Mesenteric fat pad (tissue), 1 donor: Measurements from ENCODE around the gene GGT7. TPM values are rescaled to one million over a fixed set of nuclear protein-coding genes. Genes with fewer than 3 reads are reported as not detected.
"Not testable (repeated sequence)": the region's sequence is repeated elsewhere in the genome, so short reads cannot be mapped to it uniquely, and the experiment has no call there.

Experiments used
- DNase-seq: peaks from one replicate; pipeline ENCODE4 v3.0.0-alpha.2; 2020; ENCODE audit warnings: low spot score
- total RNA-seq: library from RNA; stranded (reverse); fragmentation: NEBNext Ultra II Directional; extraction: Animal tissue kit (Norgen Biotek cat#: 25700); gene quantifications from one replicate; pipeline ENCODE4 v1.2.1, GENCODE V29; 2021
- donor health status: DM: yes; HTN: yes; CAD: no.

Gene GGT7
- total RNA-seq, 1 donor from 2014 or later, result 15.6 TPM

- peak; percentile 71 for DNase-seq
These were observed 22.9 kb downstream of the GGT7 start for GRCh38 chr20:34849778-34850177.

GRCh38 chr20:34848597-34848996 lies 24.1 kb downstream of the GGT7 start:
- DNase-seq, result no peak

GRCh38 chr20:34843421-34843820 lies 29.2 kb downstream of the GGT7 start:
- DNase-seq, result no peak

- DNase-seq, result no peak
These were observed 30.5 kb downstream of the GGT7 start for GRCh38 chr20:34842143-34842542.

GRCh38 chr20:34834459-34834893 lies 38.2 kb downstream of the GGT7 start:
- DNase-seq, result no peak

- no peak for DNase-seq
These were observed 40.7 kb downstream of the GGT7 start for GRCh38 chr20:34831936-34832335.

GRCh38 chr20:34829191-34829590 lies 43.5 kb downstream of the GGT7 start:
- DNase-seq, result no peak

GRCh38 chr20:34825530-34826362 lies 46.9 kb downstream of the GGT7 start, which contains the start of gene NCOA6:
NCOA6 (minus strand) TSS chr20:34825651; CDS start chr20:34782355, 43,296 bp downstream.
- DNase-seq, result peak; percentile 95

- DNase-seq, result no peak
These were observed 47.7 kb downstream of the GGT7 start for GRCh38 chr20:34824806-34825529.

GRCh38 chr20:34824452-34824805 lies 48.2 kb downstream of the GGT7 start:
- no peak for DNase-seq

GRCh38 chr20:34824026-34824425 lies 48.6 kb downstream of the GGT7 start:
- no peak for DNase-seq

- DNase-seq, result no peak
These were observed 51.7 kb downstream of the GGT7 start for GRCh38 chr20:34820805-34821578.

- DNase-seq, result no peak
These were observed 54.9 kb downstream of the GGT7 start for GRCh38 chr20:34817801-34818200.

- DNase-seq, result no peak
These were observed 55.6 kb downstream of the GGT7 start for GRCh38 chr20:34817072-34817471.

GRCh38 chr20:34815636-34816035 lies 57.0 kb downstream of the GGT7 start:
- DNase-seq, result no peak

- no peak for DNase-seq
These were observed 64.1 kb downstream of the GGT7 start for GRCh38 chr20:34808583-34808982.

- DNase-seq, result not testable (repeated sequence)
These were observed 64.7 kb downstream of the GGT7 start for GRCh38 chr20:34807944-34808465.

GRCh38 chr20:34806255-34806654 lies 66.4 kb downstream of the GGT7 start:
- DNase-seq, result no peak

GRCh38 chr20:34798871-34799270 lies 73.8 kb downstream of the GGT7 start:
- no peak for DNase-seq

- DNase-seq, result no peak
These were observed 74.3 kb downstream of the GGT7 start for GRCh38 chr20:34798328-34798727.
